K562 (cell line): ENCODE data around the gene AIFM3. TPM values are rescaled to one million over a fixed set of nuclear protein-coding genes. Genes with fewer than 3 reads are reported as not detected.
A peak's percentile ranks its signal among the peaks of the same experiment; 100 is the strongest.

Source experiments
- AFF4 ChIP-seq: sonication (generic); formaldehyde crosslinking; IDR thresholded peaks from 2 replicates; pipeline ENCODE4 v1.8.0; 2023; ENCODE audit warnings: mild to moderate bottlenecking, missing genetic modification reagents
- CBX8 ChIP-seq: fragments of 200-600 bp; sonication (generic); IDR thresholded peaks from 2 replicates; pipeline ENCODE4 v1.6.1; 2012; ENCODE audit warnings: borderline replicate concordance, mixed run types, low read depth, mild to moderate bottlenecking, moderate library complexity, mixed read lengths, low read length, control low read depth, inconsistent platforms; ENCODE audit not compliant: poor library complexity, severe bottlenecking; ENCODE audit errors: extremely low read depth
- COPS2 ChIP-seq: fragments of 450-650 bp; conservative IDR thresholded peaks from 2 replicates; pipeline ENCODE4 v1.6.1; 2016; ENCODE audit warnings: mild to moderate bottlenecking, moderate library complexity
- E4F1 ChIP-seq: fragments of 250-450 bp; sonication (Bioruptor Pico); IDR thresholded peaks from 2 replicates; pipeline ENCODE4 v1.5.0; 2021; ENCODE audit warnings: mild to moderate bottlenecking, borderline replicate concordance
- FUS ChIP-seq: fragments of 200-400 bp; formaldehyde crosslinking; optimal IDR thresholded peaks from 2 replicates; pipeline ENCODE3; 2017; ENCODE audit warnings: low read depth, low read length
- JUND ChIP-seq, 2 experiments: IDR thresholded peaks; 2 replicates in 1 of 2; 3 replicates in 1 of 2; pipeline ENCODE4 v1.6.1; 2011; ENCODE audit warnings: borderline replicate concordance in 2 of 2, low read depth in 2 of 2, low read length in 2 of 2, improper control_type of control experiment in 1 of 2, missing biosample characterization in 1 of 2, missing genetic modification characterization in 1 of 2, missing genetic modification reagents in 1 of 2
- PHF21A ChIP-seq: fragments of 450-650 bp; IDR thresholded peaks from 2 replicates; pipeline ENCODE4 v1.6.1; 2017; ENCODE audit warnings: low read depth, borderline replicate concordance
- RCOR1 ChIP-seq, 2 experiments: IDR thresholded peaks; 2 replicates each; pipeline ENCODE4 v1.6.1; 2012; ENCODE audit warnings: low read depth in 2 of 2, low read length in 2 of 2, borderline replicate concordance in 1 of 2, improper control_type of control experiment in 1 of 2
- RFX5 ChIP-seq: IDR thresholded peaks from 2 replicates; pipeline ENCODE4 v1.6.1; 2011; ENCODE audit warnings: low read depth, mild to moderate bottlenecking, improper control_type of control experiment, low read length
- SMAD4 ChIP-seq: fragments of 250-450 bp; sonication (Bioruptor Pico); conservative IDR thresholded peaks from 2 replicates; pipeline ENCODE4 v1.8.0; 2021; ENCODE audit warnings: inconsistent platforms, mild to moderate bottlenecking, moderate library complexity
- SRF ChIP-seq, 2 experiments: fragments of 250-450, 450-650 bp in 1 of 2; sonication (Bioruptor Pico) in 1 of 2; sonication (generic) in 1 of 2; formaldehyde crosslinking; IDR thresholded peaks; 2 replicates each; pipeline versions ENCODE4 v1.5.0 to v1.5.1; 2020 to 2022; ENCODE audit warnings: mild to moderate bottlenecking in 1 of 2, missing genetic modification reagents in 1 of 2
- TCF3 ChIP-seq: sonication (generic); formaldehyde crosslinking; IDR thresholded peaks from 2 replicates; pipeline ENCODE4 v1.4.0; 2020; ENCODE audit warnings: mild to moderate bottlenecking, missing genetic modification reagents
- TCF7L2 ChIP-seq: fragments of 150-350 bp; IDR thresholded peaks from 2 replicates; pipeline ENCODE4 v1.6.1; 2016; ENCODE audit warnings: low read depth, mild to moderate bottlenecking, low read length, moderate library complexity
- TSC22D4 ChIP-seq: fragments of 450-650 bp; IDR thresholded peaks from 2 replicates; pipeline ENCODE4 v1.6.1; 2016; ENCODE audit warnings: missing genetic modification characterization, missing biosample characterization, control low read depth
- XRCC5 ChIP-seq: fragments of 200-400 bp; formaldehyde crosslinking; IDR thresholded peaks from 2 replicates; pipeline ENCODE4 v1.6.1; 2017; ENCODE audit warnings: low read depth, mild to moderate bottlenecking, low read length
- ZNF232 ChIP-seq: sonication (generic); formaldehyde crosslinking; IDR thresholded peaks from 2 replicates; pipeline ENCODE4 v1.8.0; 2022; ENCODE audit warnings: mild to moderate bottlenecking, missing genetic modification reagents
- ZNF282 ChIP-seq: sonication (generic); formaldehyde crosslinking; IDR thresholded peaks from 2 replicates; pipeline ENCODE4 v1.8.1; 2023; ENCODE audit warnings: missing genetic modification reagents
- ZNF408 ChIP-seq: fragments of 250-450 bp; sonication (Bioruptor Pico); IDR thresholded peaks from 2 replicates; pipeline ENCODE4 v1.4.0; 2020; ENCODE audit warnings: low read depth, mild to moderate bottlenecking, moderate library complexity
- ZNF707 ChIP-seq: fragments of 250-450 bp; sonication (Bioruptor Pico); conservative IDR thresholded peaks from 2 replicates; pipeline ENCODE4 v1.8.0; 2022; ENCODE audit warnings: inconsistent platforms, mild to moderate bottlenecking, moderate library complexity
- ZNF785 ChIP-seq: fragments of 250-450 bp; sonication (Bioruptor Pico); IDR thresholded peaks from 2 replicates; pipeline ENCODE4 v1.4.0; 2020; ENCODE audit warnings: mild to moderate bottlenecking
- ZSCAN32 ChIP-seq: fragments of 450-650 bp; formaldehyde crosslinking; IDR thresholded peaks from 2 replicates; pipeline ENCODE4 v1.4.0; 2020; ENCODE audit warnings: mild to moderate bottlenecking, moderate library complexity
- polyA plus RNA-seq, 8 experiments: library from polyadenylated mRNA; depleted of rRNA in 4 of 8; stranded (reverse) in 5 of 8; unstranded in 3 of 8; fragments of >200 nt; fragmentation: Nextera tagmentation in 2 of 8; fragmentation: Illumina TruSeq in 1 of 8; extraction: Ambion mirVana in 2 of 8; extraction: Trizol in 1 of 8; gene quantifications; 2 replicates each; pipeline versions ENCODE4 v1.2.1 to v1.2.3, GENCODE V29; 2011 to 2014; ENCODE audit warnings: inconsistent platforms in 1 of 8, missing spikeins in 1 of 8
- total RNA-seq, 7 experiments: library from RNA; depleted of rRNA in 6 of 7; stranded (reverse); fragments of >200 nt in 6 of 7; fragmentation: Illumina TruSeq in 2 of 7; extraction: Trizol in 2 of 7; gene quantifications; 2 replicates each; pipeline versions ENCODE4 v1.2.1 to v1.2.3, GENCODE V29; 2011 to 2021; ENCODE audit warnings: low replicate concordance in 1 of 7

Gene AIFM3
- total and polyA plus RNA-seq, 9 of the 15 experiments (the other 6 are each of a cell fraction or from before 2014, with no cell fraction given), result 0.03 to 0.20 (median 0.07) TPM; not detected in 1

GRCh38 chr22:20981787-20982562, 14.9 kb downstream of the AIFM3 start, which contains the start of gene LZTR1 (continued):
- TF ChIP-seq CBX8 (no peak), AFF4 (CRISPR knock-in tag) (no peak), FUS (no peak), ZNF282 (CRISPR knock-in tag) (no peak), ZSCAN32 (CRISPR knock-in tag) (peak; percentile 13), TCF3 (CRISPR knock-in tag) (no peak), COPS2 (no peak), ZNF232 (CRISPR knock-in tag) (no peak), TSC22D4 (no peak), TCF7L2 (peak; percentile 29; the same call in 1 of the 2 replicates), RCOR1 (IDR thresholded peaks at IDR 0.05; ENCODE audit: borderline replicate concordance in 1 of 2, low read depth in 2 of 2, low read length in 2 of 2) (peak; percentile 51 to 76; a peak in 3 of 4 replicates), RFX5 (peak; percentile 61), E4F1 (CRISPR knock-in tag) (no peak), ZNF785 (CRISPR knock-in tag) (no peak), SMAD4 (CRISPR knock-in tag) (peak; percentile 99), XRCC5 (no peak), ZNF408 (CRISPR knock-in tag) (no peak), ZNF707 (CRISPR knock-in tag) (no peak; the same call in 1 of the 2 replicates), PHF21A (no peak), SRF (CRISPR knock-in tag; IDR thresholded peaks at IDR 0.05) (peak in 1 of 2 experiments; percentile 72; a peak in 1 of 4 replicates), JUND (IDR thresholded peaks at IDR 0.05; ENCODE audit: borderline replicate concordance, low read depth, low read length) (peak; percentile 69; the same call in 1 of the 2 replicates), JUND (tag; IDR thresholded peaks at IDR 0.05; ENCODE audit: borderline replicate concordance, low read depth, low read length) (peak; percentile 88; the same call in 2 of the 3 replicates)
